HG02763 (cell line): ENCODE measurements around the gene CRYGA.
"Not testable (repeated sequence)": the region's sequence is repeated elsewhere in the genome, so short reads cannot be mapped to it uniquely, and the experiment has no call there.

Source experiments
- ATAC-seq: cut with Tn5 transposase; IDR thresholded peaks from one replicate; pipeline ENCODE4 v1.9.1; 2021; ENCODE audit warnings: mild to moderate bottlenecking, moderate library complexity; ENCODE audit not compliant: unreplicated experiment

The CRYGA gene

DNA sequence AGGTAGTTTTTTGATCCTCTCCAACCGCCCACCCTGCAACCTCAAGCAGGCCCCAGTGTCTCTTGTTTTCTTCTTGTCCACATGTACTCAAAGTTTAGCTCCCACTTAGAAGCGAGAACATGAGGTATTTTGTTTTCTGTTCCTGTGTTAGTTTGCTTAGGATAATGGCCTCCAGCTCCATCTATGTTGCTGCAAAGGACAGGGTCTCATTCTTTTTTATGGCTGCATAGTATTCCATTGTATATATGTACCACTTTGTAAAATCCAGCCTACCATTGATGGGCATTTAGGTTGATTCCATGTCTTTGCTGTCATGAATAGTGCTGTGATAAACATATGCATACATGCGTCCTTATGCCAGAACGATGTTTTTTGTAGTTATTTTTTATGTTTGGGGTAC, 36.3 kb downstream of the CRYGA start:
- ATAC-seq = no peak

DNA sequence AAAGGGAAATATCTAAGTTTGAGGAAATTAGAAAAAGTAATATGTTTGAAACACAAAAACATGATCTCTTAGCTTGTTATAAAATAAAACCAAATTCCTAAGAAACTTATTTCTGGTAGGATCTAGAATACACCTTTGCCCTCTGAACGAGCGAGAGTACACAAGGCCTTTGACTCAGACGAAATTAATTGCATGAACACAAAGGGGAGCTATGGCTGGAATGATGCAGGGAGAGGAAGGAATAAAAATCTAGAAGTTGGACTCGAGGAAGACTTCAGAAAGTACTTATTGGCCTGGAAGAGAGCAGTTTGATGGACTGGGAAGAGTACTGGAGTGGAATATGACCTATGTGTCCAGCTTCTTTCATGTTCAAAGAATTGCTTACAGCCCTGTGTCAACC, 38.1 kb downstream of the CRYGA start:
- ATAC-seq = no peak

DNA sequence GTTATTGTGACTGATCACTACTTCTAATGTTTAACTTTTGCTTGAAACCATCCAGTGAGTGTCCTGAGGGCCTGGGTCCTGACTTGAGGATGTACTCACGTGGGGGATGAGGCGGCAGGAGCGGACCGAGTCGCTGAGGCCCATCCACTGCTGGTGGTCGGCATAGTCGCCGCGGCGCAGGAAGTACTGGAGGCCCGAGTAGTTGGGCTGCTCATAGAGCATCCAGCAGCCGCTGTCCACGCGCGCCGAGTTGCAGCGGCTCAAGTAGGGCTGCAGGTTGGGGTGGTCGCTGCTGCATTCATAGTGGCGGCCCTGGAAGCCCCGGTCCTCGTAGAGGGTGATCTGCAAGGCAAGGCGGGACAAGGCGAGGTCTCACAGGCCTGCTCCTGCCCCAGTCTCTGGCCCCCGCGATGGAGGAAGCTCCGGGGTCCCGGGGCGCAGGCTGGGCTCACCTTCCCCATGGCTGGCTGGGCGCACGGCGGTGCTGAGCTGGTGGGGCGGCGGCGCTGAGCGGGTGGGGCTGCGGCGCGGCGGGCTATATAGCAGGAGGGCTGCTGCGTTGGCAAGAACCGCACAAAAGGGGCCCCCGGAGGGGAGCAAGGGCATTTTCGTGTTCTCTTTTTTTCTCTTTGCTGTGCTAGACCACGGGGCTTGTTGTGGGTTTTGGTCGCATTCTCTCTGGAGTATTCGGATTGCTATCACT, 39.2 kb downstream of the CRYGA start, which contains the start of gene CRYGD:
Gene CRYGD (minus strand): TSS at position 512 of the 703 bp plus-strand sequence. CDS start 51 bp downstream, at position 461.
- ATAC-seq = not testable (repeated sequence)

DNA sequence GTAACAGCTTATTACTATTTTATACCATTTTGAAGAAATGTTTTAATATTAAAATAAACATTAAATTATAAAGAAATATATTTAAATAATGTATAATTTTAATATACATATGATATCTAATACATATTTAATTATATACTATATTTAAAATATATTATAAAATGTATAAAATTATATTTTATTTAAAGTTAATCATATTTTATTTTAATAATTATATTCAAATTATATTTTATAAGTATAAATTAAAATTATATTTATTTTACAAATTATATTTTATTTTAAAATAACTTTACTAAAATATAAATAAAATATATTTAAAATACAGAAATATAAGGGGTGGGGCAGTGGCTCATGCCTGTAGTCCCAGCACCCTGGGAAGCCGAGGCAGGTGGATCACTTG, 41.1 kb downstream of the CRYGA start:
- ATAC-seq = no peak

DNA sequence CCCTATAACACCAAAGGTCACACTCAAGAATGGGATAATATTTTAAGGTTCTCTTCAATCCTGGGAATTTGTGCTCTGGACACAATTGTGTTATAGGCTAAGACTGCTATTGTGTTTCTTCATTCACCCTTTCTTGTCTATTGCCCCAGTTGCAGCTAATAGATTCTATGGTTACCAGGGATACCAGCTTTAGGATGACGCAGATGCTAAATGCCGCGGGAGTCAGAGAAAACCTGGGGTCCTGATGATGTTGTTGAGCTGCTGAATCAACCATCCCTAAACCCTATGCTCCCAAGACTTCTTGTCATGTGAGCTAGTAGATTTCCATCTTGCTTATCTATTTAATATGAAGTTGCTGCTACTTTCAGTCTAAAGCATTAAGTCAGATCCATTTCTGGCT, 44.5 kb downstream of the CRYGA start:
- ATAC-seq = no peak

DNA sequence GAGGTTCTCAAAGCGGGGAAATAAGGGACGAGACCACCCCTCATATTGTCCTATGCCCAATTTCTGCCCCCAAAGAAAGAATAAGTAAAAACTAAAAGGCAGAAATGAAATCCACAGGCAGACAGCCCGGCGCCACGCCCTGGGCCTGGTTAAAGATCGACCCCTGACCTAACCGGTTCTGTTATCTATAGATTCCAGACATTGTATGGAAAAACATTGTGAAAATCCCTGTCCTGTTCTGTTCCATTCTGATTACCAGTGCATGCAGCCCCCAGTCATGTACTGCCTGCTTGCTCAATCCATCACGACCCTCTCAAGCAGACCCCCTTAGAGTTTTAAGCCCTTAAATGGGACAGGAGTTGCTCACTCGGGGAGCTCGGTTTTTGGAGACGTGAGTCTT, 46.0 kb downstream of the CRYGA start:
- ATAC-seq = not testable (repeated sequence)

DNA sequence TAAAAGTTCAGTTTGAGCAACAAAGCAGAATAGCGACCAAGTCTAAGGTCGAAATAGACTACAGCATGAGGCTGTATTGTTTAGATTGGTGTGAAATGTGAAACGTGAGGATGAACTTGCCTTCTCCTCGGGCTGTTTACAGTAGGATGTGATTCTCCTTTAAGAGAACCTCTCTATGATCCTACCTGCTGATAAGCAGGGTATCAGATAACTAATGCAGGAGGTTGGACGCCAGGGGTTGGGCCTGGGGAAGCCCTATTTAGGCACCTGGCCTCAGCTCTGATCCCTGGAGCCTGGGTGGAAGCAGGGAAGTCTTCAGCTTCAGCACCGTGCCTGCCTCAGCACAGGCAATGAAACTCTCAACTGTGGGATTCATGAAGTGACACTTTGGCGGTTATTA, 50.4 kb downstream of the CRYGA start:
- ATAC-seq = no peak

DNA sequence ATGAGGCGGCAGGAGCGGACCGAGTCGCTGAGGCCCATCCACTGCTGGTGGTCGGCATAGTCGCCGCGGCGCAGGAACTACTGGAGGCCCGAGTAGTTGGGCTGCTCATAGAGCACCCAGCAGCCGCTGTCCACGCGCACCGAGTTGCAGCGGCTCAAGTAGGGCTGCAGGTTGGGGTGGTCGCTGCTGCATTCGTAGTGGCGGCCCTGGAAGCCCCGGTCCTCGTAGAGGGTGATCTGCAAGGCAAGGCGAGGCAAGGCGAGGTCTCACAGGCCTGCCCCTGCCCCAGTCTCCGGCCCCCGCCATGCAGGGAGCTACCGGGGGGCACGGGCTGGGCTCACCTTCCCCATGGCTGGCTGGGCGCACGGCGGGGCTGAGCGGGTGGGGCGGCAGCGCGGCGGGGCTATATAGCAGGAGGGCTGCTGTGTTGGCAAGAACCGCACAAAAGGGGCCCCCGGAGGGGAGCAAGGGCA, 51.1 kb downstream of the CRYGA start:
- not testable (repeated sequence) for ATAC-seq
